NCI-H1930 (cell line): ENCODE data around the gene HEXA.
"Not testable (repeated sequence)": the region's sequence is repeated elsewhere in the genome, so short reads cannot be mapped to it uniquely, and the experiment has no call there.

ENCODE experiments used
- DNase-seq, 2 experiments: peaks; one replicate each; lab custom pipeline; 2025; lab: John Stamatoyannopoulos, UW

The HEXA gene

DNA sequence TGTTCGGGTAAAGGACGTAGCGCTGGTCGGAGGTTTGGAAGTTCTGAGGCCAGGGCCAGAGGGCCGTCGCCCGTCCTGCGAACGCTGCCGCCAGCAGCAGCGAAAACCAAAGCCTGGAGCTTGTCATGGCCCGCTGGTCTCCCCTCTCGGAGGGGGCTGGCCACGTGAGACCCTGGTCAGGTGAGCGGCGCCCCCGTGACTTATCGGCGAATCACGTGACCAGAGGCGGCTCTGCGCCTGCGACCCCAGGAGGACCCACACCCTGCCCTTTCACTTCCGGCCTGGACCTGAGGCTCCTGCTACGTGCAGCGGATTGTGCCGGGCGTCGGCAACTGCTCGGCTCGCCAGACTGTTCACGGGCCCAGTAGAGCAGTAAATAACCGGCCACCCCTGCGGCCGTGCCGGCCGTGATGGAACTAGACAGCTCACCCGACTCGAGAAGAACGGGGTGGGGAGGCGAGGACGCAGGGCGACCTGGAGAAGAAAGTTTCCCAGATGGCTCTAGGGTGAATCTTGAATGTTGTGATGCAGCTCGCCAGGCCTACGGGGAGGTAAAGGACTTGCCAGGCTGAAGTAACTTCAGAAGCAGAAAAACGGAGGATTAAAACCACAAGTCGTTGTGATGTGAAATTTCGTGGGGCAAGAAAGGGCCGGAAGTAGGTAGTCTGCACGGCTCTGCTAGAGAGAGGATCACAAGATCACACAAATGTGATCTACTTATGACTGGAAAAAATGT lies at the start of gene HEXA:
Gene HEXA, minus strand, starts transcription at position 169 of the 736 bp plus-strand sequence. Its CDS starts 42 bp downstream, at position 127.
- DNase-seq: peak; percentile 80 to 90

DNA sequence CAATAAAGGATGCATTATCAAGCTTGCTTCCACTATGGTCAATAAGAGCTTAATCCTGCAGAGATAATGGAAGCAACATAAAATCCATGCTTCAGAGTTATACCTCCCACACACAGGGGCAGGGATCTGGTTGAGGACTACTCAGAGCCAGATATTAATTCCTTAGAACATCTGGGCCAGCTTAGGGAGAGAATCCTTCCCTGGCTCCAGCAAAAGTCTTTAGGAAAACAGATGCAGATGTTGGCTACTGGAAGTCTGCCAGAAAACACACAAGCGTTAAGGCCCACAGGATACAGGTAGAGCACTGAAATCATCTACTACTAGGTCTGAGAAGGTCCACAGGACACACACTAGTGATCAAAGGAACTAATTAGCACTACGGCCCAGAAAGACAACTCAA lies 47.4 kb upstream of the HEXA start:
- DNase-seq: no peak

DNA sequence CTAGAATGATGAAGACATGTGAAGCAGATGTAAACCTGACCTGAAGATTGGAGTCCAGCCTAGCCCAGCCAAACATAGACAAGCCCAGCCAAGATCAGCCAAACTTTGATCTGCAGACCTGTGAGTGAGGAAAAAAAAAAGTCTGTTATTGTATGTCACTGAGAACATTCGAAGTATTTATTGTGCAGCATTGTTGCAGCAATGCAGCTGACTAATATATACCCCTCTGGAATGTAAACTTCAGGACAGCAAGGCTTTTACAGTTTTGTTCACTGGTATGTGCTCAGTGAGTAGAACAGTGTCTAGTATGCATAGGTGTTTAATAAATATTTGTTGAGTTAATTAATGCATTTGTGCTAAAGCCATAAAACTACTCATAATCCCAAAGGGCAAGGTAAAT lies 45.7 kb upstream of the HEXA start:
- DNase-seq: no peak

DNA sequence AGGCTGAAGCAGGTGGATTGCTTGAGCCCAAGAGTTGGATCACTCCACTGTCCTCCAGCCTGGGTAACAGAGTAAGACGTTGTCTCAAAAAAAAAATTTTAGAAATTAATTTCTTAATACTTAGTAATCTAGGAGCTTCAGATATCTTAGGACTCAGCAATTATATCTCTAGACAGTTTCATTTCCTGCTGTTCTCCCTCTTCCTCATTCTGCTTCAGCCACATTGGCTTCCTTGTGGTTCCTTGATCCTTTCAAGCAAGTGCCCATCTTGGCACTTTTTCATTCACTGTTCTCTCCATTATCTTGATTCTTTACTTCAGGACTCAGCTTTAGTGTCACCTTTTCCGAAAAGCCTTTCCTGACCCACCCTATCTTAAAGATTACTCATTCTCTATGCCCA lies 44.8 kb upstream of the HEXA start:
- no peak for DNase-seq

DNA sequence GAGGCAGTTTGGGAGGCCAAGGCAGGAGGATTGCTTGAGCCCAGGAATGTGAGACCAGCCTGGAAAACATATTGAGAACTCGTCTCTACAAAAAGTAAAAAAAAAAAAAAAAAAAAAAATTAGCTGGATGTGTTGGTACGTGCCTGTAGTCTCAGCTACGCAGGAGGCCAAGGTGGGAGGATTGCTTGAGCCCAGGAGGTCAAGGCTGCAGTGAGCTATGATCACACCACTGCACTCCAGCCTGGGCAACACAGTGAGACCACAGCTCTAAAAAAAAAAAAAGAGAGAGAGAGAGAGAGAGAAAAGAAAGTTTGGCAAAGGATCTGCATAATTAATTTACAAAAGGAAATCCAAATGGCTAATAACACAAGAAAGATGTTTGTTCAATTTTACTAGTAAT lies 44.0 kb upstream of the HEXA start:
- not testable (repeated sequence) for DNase-seq

DNA sequence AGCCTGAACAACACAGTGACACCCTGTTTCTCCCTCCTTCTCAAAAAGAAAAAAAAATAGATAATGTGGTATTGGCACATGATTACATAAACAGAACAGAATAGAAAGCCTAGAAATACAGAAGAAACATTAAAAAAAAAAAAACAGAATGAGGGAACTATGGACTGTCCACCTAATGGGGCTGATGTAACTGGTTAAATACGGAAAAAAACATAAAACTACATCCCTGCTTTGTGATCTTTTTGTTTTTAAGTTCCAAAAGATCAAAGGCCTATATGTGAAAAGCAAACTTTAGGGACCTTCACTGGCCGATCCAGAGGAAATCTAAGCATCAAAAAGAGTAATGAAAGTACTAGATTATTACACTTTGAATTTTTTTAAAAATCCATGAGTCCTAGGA lies 39.5 kb upstream of the HEXA start:
- DNase-seq: no peak

DNA sequence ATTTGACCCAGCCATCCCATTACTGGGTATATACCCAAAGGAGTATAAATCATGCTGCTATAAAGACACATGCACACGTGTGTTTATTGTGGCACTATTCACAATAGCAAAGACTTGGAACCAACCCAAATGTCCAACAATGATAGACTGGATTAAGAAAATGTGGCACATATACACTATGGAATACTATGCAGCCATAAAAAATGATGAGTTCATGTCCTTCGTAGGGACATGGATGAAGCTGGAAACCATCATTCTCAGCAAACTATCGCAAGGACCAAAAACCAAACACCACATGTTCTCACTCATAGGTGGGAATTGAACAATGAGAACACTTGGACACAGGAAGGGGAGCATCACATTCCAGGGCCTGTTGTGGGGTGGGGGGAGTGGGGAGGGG lies 37.5 kb upstream of the HEXA start:
- DNase-seq: not testable (repeated sequence)

DNA sequence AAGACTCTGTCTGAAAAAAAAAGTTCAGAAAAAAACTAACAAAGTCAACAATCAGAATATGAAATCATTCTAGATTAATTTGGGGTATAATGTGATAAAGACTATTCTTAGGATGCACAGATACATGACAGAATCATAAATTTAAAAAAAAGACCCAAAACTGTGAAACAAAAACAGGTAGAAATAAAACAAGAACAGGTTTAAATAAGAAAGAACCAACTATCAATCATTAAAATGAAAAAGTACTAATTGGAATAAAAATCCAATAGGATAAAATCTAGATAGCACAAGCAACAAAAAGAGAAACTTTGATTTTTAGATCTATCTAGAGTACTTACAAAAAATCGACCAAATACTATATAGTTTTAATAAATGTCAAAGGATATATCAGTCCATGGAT lies 35.7 kb upstream of the HEXA start:
- no peak for DNase-seq

DNA sequence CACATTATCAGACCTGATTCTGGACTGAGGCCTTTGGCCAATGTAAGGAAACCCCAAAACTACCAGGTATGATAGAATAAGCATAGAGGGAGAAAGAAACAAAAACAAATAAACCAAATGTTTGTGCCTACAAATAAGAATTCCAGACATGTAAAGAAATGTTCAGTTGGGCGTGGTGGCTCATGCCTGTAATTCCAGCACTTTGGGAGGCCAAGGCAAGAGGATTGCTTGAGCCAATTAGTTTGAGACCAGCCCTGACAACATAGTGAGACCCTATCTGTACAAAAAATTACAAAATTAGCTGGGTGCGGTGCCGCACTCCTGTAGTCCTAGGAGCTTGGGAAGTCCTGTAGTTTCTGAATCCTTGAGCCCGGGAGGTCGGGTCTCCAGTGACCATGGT lies 35.3 kb upstream of the HEXA start:
- no peak for DNase-seq

DNA sequence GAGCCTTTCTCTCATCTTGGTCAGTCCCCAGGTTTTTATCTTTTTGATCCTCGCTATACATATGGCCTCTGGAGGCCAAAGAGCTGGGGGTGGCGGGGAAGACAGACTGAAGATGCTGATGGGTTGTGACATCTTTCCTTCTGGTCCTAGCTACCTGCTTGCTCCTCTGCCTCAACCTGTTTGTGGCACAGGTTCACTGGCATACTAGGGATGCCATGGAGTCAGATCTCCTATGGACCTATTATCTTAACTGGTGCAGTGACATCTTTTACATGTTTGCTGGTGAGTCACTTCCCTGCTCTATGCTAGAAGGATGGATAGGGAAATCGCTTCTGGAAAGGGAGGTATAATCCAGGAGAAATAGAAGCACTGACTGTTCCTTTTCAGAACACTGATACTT lies 31.1 kb upstream of the HEXA start:
- no peak for DNase-seq

DNA sequence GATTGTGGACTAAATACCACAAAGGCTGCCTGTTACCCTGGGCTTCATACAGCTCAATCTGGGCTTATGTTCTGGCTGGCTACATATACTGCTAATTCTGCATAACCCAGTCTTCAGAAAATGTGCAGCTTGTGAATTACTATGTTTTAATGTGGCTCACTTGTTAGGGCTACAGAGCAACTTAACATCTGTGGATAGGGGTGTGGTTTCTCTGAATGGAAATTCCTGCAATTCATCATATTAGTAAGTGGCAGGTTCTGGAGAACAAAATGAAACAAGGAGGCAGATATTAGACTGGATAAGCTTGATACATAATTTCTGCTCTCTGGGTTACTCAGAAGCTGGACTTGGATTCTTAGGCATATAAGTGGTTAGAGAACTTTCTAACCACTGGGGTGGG lies 29.0 kb upstream of the HEXA start:
- DNase-seq: no peak

DNA sequence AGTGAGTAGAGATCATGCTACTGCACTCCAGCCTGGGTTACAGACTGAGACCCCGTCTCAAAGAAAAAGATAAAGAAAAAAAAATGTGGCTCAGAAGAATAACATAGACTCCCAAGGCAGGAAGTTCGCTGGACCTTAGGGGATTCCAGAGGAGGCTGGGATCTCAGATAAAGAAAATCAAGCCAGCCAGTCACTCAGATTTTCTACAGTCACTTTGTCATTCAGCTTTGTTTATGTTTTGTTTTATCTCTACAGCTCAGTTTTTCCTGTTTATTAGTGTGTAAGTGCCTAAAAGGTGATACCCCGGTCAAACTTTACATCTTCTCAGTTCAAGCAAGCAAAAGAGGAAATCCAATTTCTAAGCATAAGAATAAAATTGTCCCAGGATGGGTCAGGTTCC lies 28.5 kb upstream of the HEXA start:
- no peak for DNase-seq

DNA sequence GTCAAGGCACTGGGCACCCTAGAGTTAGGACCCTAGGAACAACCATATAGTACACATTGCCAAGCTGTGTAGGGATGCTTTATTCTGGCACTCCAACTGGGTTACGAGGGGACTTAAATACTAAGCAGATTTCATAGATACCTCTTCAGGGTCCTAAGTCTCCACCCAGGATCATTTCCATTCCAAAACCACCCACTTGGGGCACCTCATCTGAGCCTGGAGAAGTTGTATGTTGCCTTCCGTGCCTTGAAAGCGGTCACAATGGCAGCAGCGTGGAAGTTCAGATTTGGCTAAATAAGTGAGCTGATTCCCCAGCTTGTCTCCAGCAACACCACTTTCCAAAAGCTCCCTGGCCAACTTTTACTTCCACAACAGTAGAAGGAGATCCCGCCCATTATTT lies 26.9 kb upstream of the HEXA start:
- no peak for DNase-seq

DNA sequence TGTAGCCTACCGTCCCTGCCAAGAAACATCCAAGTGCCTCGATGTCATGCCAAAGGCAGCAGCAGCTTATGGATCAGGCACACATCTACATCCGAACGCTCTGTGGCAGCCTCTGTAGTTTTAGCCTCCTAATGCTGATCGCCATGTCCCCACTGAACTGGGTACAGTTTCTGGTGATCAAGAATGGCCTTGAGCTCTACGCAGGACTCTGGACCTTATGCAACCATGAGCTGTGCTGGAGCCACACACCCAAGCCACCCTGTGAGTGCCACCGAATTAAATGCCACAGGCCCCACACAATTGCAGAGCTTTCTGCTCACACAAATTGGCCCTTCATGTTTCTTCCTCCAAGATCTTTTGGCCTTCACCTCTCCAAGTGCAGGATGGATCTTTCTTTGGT lies 22.8 kb upstream of the HEXA start:
- DNase-seq: no peak

DNA sequence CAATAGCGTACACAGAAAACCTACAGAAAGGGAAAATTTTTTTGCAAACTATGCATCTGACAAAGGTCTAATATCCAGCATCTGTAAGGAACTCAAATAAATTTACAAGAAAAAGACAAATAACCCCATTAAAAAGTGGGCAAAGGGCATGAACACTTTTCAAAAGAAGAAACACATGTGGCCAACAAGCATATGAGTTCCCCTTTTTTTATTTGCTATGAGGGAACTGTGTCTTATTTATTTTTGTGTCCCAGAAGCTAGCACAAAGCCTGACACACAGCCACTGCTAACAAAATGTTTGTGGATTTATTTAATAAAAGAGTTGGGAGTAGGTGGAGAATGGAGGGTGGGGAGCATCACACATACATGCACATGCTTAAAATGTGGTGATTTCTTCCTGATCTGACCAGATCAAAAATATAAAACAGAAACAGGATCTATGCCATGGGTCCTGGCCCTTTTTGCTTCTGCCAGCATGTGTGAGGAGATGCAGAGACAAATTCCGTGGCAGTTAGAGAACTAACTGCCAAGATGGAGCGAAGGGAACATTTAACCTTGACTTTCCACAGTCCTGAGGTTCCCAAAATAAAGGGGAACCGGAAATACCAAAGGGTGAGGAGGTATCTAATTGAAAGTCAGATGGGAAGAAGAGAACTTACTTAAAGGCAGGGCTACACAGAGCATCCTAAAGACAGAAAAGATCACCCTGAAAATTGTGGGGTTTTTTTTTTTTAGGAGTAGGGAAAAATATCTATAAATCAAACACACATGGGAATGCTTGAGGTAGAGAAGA lies 22.2 kb upstream of the HEXA start, which contains the start of gene TMEM202:
Gene TMEM202, plus strand, starts transcription at position 510 of the 793 bp plus-strand sequence. Its CDS starts 22 bp downstream, at position 532.
- DNase-seq: no peak

DNA sequence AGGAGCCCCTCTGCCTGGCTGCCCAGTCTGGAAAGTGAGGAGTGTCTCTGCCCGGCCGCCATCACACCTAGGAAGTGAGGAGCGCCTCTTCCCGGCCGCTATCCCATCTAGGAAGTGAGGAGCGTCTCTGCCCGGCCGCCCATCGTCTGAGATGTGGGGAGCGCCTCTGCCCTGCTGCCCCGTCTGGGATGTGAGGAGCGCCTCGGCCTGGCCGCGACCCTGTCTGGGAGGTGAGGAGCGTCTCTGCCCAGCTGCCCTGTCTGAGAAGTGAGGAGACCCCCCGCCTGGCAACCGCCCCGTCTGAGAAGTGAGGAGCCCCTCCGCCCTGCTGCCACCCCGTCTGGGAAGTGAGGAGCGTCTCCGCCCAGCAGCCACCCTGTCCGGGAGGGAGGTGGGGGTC lies 20.5 kb upstream of the HEXA start:
- DNase-seq: not testable (repeated sequence)

DNA sequence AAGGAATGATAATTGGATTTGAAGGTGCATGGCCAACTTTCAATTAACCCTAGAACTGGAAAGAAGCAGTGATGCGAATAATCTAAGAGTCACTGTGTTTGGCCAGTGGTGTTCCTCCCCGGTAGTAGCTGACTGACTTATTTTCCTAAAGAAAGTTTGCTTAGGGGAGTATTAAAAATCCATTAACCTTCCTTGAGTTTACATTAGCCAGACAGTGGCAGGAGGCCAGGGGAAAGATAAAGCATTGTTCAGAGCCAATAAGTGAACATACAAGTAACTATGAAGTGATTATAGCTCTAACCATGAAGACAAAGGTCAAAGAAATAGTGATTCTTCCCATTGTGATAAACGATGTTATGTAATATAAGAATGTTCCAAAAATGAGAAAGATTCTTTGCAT lies 13.4 kb upstream of the HEXA start:
- DNase-seq: no peak

DNA sequence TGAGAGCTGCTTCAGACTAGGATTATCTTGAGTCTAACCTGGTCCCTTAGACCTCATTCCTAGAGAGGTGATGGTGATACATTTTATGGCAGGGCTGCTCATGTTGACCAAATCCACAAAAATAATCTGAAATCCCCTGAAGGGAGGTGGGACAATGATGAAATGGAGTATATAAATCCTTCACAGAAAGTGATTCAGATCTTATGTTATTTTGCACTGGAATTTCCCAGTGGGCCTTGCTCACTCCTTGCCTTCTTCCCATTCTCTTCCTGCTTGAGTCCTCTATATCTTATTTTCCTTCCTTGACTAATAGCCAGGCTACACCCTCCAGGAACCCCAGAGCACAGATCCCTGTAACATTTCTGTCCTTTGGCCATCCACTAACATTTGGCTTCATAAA lies 11.9 kb upstream of the HEXA start:
- no peak for DNase-seq

DNA sequence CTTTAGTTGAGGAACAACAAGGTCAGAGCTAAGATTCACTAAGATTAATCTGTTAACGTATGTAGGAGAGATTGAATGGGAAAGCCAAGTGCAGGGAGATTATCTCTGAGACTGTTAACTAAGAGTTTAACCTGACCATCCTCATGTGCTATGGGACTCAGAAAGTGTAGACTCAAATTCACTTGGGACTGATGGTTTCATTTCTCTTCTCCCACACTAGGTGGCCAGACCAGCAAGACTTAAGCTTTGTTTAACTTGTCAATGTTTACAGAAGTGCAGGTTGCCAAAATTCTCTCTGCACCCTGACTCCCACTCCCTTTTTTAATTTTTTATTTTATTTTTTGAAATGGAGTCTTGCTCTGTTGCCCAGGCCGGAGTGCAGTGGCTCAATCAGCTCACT lies 6.3 kb upstream of the HEXA start:
- DNase-seq: no peak

DNA sequence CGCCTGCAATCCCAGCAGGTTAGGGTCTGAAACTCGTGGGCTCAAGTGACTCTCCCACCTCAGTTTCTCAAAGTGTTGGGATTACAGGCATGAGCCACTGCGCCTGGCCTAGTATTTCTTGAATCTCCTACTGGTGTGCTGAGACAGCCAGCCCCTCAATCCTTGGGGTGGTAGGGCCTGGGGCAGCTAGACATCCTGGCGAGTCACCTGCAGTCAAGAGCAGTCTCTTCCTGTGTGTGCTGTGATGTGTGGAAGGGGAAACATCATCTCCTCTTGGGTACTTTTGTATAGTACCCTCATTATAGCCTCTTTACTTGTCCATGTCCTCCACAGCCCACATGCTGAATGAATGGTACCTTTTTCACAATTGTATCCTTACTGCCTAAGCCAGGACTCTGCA lies 4.9 kb upstream of the HEXA start:
- no peak for DNase-seq

DNA sequence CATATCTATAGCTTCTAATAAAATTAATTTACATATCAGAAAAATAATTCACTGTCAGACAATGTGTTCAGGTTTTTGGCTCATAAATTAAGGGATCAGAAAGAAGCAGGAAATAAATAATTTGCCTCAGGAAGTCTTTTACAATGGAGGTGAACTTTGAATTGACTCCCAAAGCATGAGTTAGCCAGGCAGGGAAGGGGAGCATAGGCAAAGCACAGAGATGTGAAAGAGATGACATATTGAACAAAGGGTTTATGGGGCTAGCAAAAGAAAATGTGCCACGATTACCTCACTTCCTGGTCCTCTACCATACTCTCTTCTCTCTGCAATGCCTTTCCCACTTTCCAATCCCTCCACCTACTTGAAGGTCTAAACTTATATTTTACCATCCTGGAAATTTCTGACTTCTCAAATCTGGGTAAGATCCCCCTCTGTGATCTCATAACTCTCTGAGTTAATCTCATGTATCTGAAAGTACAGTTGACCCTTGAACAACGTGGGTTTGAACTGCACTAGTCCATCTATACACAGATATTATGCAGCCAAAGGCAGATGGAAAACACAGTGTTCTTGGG lies 4.1 kb upstream of the HEXA start:
- no peak for DNase-seq

DNA sequence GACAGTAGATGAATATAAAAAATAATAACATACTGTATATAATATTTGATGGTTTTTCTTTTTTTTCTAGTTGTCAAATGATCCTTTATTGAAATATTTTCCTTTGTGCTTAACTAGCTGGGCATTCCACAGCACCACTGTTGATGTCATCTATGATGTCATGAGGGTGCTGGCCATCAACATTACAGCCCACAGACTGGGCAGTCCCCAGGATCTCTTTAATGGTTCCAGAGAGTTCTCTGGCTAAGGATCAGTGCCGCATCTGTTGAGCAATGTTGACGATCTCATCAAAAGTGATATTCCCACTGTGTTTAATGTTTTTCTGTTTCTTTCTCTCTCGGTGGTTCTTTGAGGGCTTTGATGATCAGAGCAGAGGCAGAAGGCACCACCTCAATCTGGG lies 3.3 kb upstream of the HEXA start:
- DNase-seq: not testable (repeated sequence)

DNA sequence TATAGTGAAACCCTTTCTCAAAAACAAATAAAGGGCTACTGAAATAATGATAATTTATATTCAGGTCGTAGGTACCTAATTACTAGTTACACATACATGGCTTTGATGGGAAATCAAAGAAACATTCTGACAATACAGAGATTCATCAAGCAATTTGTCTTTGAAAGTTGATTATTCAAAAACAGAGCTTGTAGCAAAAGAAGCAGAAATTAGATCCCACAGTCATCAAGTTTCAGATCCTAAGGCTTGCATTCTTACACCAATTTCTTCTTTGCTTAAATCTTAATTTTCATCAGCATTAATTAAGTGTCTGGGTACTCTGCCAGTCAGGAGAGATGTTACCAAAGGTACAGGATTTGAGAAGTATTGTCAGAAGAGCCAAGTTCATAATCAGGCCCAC lies 1.5 kb upstream of the HEXA start:
- no peak for DNase-seq
